Smooth muscle cell (in vitro differentiated cells): Measurements from ENCODE around the gene GOLGA6C. TPM values are rescaled to one million over a fixed set of nuclear protein-coding genes. Genes with fewer than 3 reads are reported as not detected.
A peak's percentile ranks its signal among the peaks of the same experiment; 100 is the strongest.
"Not testable (repeated sequence)": the region's sequence is repeated elsewhere in the genome, so short reads cannot be mapped to it uniquely, and the experiment has no call there.

Experiments
- DNase-seq: peaks from one replicate; lab custom pipeline; 2025; ENCODE audit not compliant: unreplicated experiment; lab: John Stamatoyannopoulos, UW
- H2AFZ ChIP-seq: fragments of 200-600 bp; sonication (generic); 2 replicates; pipeline ENCODE4 v1.6.0; 2016; ENCODE audit warnings: antibody characterized with exemption, low read depth, mild to moderate bottlenecking
- H3F3A ChIP-seq: fragments of 200-600 bp; sonication (generic); 2 replicates; pipeline ENCODE4 v1.6.0; 2017; ENCODE audit warnings: antibody characterized with exemption, low read depth
- H3K27ac ChIP-seq: fragments of 200-600 bp; sonication (generic); 2 replicates; pipeline ENCODE4 v1.5.1; 2016; ENCODE audit warnings: low read depth, mild to moderate bottlenecking
- H3K27me3 ChIP-seq: fragments of 200-600 bp; sonication (generic); 2 replicates; pipeline ENCODE4 v1.6.1; 2016; ENCODE audit warnings: low read depth, mild to moderate bottlenecking
- H3K36me3 ChIP-seq: fragments of 200-600 bp; sonication (generic); 2 replicates; pipeline ENCODE4 v1.5.1; 2016; ENCODE audit warnings: low read depth
- H3K4me1 ChIP-seq: fragments of 200-600 bp; sonication (generic); 2 replicates; pipeline ENCODE4 v1.5.1; 2016; ENCODE audit warnings: low read depth
- H3K4me2 ChIP-seq: fragments of 200-600 bp; sonication (generic); 2 replicates; pipeline ENCODE4 v1.6.0; 2016; ENCODE audit warnings: mild to moderate bottlenecking
- H3K4me3 ChIP-seq: fragments of 200-600 bp; sonication (generic); 2 replicates; pipeline ENCODE4 v1.5.1; 2016; ENCODE audit warnings: mild to moderate bottlenecking
- H3K79me2 ChIP-seq: fragments of 200-600 bp; sonication (generic); 2 replicates; pipeline ENCODE4 v1.6.0; 2016; ENCODE audit warnings: low read depth, mild to moderate bottlenecking
- H3K9ac ChIP-seq: fragments of 200-600 bp; sonication (generic); 2 replicates; pipeline ENCODE4 v1.6.0; 2016; ENCODE audit warnings: low read depth
- H3K9me3 ChIP-seq: fragments of 200-600 bp; sonication (generic); replicated peaks from 2 replicates; pipeline ENCODE4 v1.5.1; 2016; ENCODE audit warnings: low read depth
- H4K20me1 ChIP-seq: fragments of 200-600 bp; sonication (generic); 2 replicates; pipeline ENCODE4 v1.6.0; 2016; ENCODE audit warnings: low read depth
- WGBS: methylation state at CpG from one replicate; pipeline ENCODE4 v1.1.7; 2016; ENCODE audit warnings: low lambda C conversion rate; 5-methylcytosine and 5-hydroxymethylcytosine counted together
- polyA plus RNA-seq: library from polyadenylated mRNA; unstranded; fragments of >200 nt; fragmentation: Nextera tagmentation; extraction: Ambion mirVana; gene quantifications from 2 replicates; pipeline ENCODE4 v1.2.1, GENCODE V29; 2016
- total RNA-seq: library from RNA; depleted of rRNA; stranded (reverse); fragments of >200 nt; gene quantifications from 2 replicates; pipeline ENCODE4 v1.2.3, GENCODE V29; 2014
- TF ChIP-seq, protein P1 (sequence below): fragments of 200-600 bp; sonication (generic); IDR thresholded peaks from 2 replicates; pipeline ENCODE4 v1.5.1; 2017; ENCODE audit warnings: borderline replicate concordance, mild to moderate bottlenecking, antibody characterized with exemption; ENCODE audit not compliant: insufficient read depth, poor library complexity, severe bottlenecking

GOLGA6C gene
- total and polyA plus RNA-seq, 2 experiments from 2014 or later: not detected

DNA sequence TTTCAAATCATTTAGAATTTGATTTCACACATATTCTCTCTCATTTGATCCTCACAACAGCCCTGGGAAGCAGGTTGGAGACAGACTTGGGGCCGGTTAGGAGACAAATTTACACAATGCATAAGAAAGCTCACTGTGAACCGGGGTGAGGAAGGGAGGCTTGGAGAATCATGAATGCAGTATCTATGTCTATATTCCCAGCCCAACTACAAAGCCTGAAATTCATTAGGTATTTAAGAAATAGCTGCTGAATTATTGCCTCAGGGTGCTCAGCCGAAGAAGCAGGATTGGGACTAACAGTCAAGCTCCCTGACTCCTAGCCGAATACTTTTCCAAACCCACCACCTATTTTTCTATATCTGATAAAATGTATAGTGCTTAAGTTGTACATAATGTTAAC, 8.4 kb upstream of the GOLGA6C start:
- Histone ChIP-seq H2AFZ (no peak overlapping the region), H3K4me2 (no peak overlapping the region), H3K27ac (no peak overlapping the region), H4K20me1 (no peaks in the 10 kb centered on the region), H3K79me2 (no peaks in the 10 kb centered on the region), H3F3A (no peaks in the 10 kb centered on the region), H3K4me1 (no peaks in the 10 kb centered on the region), H3K36me3 (no peaks in the 10 kb centered on the region), H3K9ac (no peak overlapping the region), H3K9me3 (no peaks in the 10 kb centered on the region), H3K4me3 (no peak overlapping the region), H3K27me3 (peaks cover 30% of the 10 kb centered on the region)
- WGBS: 72% methylated on average over 4 of the region's 4 CpGs
- DNase-seq: no peak
- TF ChIP-seq, protein P1, sequence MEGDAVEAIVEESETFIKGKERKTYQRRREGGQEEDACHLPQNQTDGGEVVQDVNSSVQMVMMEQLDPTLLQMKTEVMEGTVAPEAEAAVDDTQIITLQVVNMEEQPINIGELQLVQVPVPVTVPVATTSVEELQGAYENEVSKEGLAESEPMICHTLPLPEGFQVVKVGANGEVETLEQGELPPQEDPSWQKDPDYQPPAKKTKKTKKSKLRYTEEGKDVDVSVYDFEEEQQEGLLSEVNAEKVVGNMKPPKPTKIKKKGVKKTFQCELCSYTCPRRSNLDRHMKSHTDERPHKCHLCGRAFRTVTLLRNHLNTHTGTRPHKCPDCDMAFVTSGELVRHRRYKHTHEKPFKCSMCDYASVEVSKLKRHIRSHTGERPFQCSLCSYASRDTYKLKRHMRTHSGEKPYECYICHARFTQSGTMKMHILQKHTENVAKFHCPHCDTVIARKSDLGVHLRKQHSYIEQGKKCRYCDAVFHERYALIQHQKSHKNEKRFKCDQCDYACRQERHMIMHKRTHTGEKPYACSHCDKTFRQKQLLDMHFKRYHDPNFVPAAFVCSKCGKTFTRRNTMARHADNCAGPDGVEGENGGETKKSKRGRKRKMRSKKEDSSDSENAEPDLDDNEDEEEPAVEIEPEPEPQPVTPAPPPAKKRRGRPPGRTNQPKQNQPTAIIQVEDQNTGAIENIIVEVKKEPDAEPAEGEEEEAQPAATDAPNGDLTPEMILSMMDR: no peak

DNA sequence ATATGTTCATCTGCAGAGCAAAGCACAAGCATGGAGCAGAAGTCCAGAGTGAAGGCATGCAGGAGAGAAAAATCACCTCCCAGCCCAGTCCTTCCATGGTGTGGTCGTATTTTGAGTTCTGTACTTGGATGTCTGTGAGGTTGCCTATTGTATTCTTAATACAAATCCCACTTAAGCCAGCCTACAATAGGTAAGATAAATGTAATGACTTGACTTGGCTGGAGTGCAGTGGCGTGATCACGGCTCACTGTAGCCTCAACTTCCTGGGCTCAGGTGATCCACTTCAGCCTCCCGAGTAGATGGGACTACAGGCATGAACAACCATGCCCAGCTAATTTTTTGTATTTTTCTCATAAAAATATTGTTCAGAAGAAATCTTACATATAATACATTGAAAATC, 6.8 kb upstream of the GOLGA6C start:
- DNase-seq, H3F3A ChIP-seq, H3K36me3 ChIP-seq, H3K4me1 ChIP-seq, H3K9me3 ChIP-seq, H4K20me1 ChIP-seq, H3K79me2 ChIP-seq, H3K27ac ChIP-seq, H3K9ac ChIP-seq, H3K4me2 ChIP-seq, H3K4me3 ChIP-seq, H2AFZ ChIP-seq: not testable (repeated sequence)
- H3K27me3 ChIP-seq: peaks cover 30% of the 10 kb centered on the region
- WGBS: 83% methylated on average over 4 of the region's 4 CpGs

DNA sequence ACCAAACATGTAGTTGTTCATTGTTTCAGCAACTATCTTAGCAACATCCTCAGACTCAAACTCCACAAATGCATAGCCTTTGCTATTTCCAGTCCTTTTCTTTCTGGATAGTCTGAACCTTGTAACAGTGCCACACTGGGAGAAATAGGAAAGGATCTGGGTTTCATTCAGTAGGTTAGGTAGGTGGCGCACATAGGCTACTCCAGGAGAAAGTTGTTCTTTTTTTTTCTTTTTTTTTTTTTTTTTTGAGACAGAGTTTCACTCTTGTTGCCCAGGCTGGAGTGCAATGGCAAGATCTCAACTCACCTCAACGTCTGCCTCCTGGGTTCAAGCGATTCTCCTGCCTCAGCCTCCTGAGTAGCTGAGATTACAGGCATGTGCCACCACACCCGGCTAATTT, 5.8 kb upstream of the GOLGA6C start:
- H3K27me3 ChIP-seq: peaks cover 30% of the 10 kb centered on the region
- H3K36me3 ChIP-seq, H3K9ac ChIP-seq, H3K9me3 ChIP-seq, H3K4me1 ChIP-seq, DNase-seq, H3K4me2 ChIP-seq, H3K27ac ChIP-seq, H3F3A ChIP-seq, H4K20me1 ChIP-seq, H3K79me2 ChIP-seq, H3K4me3 ChIP-seq, H2AFZ ChIP-seq: not testable (repeated sequence)
- 85% methylated on average over 4 of the region's 4 CpGs for WGBS

DNA sequence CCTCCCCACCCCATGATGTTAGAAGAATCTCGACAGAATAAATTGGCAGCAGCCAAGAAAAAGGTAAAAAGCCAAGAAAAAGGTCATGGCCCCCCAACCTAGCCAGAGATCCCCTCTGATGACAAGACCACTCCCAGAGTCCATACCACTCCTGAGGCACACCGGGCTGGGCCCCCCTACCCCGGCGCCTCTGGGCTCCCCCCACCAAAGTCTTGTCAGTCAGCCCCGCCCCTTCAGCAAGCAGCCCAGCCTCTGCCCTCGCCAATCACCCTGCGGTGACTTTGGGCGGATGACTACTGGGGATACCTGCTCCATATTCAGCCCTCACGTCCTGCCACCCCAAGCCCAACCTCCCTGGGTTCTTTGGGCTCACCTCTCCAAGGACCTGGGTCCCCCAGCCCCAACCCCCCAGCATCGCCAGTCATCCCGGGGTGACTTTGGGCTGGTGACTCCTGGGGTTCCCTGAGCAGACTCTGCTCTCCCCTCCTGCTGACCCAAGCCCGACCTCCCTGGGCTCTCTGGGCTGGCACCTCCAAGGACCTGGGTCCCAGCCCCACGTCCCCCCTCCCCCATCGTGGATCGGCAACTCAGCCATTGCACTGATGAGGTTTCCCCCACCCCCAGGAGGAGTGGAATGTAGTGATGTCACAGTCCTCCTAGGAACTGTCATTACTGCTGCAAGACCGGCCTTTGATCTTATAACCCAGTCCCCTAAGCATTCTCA, 648 bp downstream of the GOLGA6C start:
- not testable (repeated sequence) for H3K27me3 ChIP-seq, H3K36me3 ChIP-seq, H3K79me2 ChIP-seq, H3K4me2 ChIP-seq, H3K9me3 ChIP-seq, H3K4me3 ChIP-seq, DNase-seq, H2AFZ ChIP-seq, H3F3A ChIP-seq, H3K4me1 ChIP-seq, H4K20me1 ChIP-seq, H3K9ac ChIP-seq
- 72% methylated on average over 10 of the region's 16 CpGs for WGBS
- H3K27ac ChIP-seq: peak overlapping the region; percentile 42

DNA sequence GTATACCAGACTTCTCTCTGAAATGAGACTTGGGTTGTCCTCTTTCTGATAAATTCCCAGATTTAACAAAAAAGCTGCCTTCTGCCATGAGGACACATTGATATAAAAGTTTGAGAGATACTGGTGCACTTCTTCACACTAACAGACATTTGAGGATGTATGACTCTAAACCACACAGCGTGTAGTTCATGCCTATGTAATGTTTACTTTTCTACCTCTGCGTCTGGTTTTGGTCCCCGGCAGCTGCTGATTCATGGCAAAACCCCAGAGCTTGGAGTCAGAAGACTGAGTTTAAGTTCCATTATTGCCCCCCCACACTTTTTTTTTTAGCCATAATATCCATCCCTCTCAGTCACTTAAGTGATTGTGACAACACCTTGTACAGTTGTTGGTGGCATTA, 1.7 kb downstream of the GOLGA6C start:
- H2AFZ ChIP-seq, H3K79me2 ChIP-seq, H3K9me3 ChIP-seq, H3K4me3 ChIP-seq, H3K9ac ChIP-seq, H3K27me3 ChIP-seq, DNase-seq, H3K36me3 ChIP-seq, H3K27ac ChIP-seq, H3K4me1 ChIP-seq, H3F3A ChIP-seq, H3K4me2 ChIP-seq, H4K20me1 ChIP-seq: not testable (repeated sequence)
- WGBS: no CpG with 5 or more reads among the region's 3 CpGs

DNA sequence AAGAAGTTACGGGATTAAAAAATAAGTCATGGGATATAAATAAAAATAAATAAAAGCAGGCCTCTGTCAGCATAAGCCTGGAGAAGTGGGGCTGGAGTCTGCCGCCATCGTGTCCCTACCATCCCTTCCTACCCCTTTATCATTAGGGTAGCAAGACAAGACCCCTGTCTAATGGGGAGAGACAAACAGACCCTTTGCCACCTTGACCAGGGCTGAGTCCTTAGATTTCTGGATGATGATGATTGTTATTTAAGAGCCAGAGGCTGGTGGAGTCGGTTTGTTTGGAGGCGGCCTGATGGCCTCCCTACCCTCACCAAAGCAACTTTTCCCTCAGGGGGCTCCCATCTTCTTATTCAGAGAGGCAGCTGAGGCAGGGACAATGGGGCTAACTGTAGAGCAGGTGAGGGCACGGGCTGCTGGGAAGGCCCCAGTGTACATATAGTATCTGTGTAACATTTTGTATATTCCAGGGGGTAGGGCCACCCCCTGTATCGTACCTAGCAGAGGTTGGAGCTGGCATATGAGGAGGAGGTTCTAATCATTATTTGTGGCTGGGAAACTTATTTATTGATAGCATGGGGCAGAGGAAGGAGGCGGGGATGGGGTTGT, 15.7 kb downstream of the GOLGA6C start:
- not testable (repeated sequence) for H3K4me2 ChIP-seq, H3K4me3 ChIP-seq, H3K36me3 ChIP-seq, H3K27me3 ChIP-seq, H3K79me2 ChIP-seq, H4K20me1 ChIP-seq, H3K9ac ChIP-seq, H3K4me1 ChIP-seq, H3F3A ChIP-seq, H3K9me3 ChIP-seq, DNase-seq, H3K27ac ChIP-seq, H2AFZ ChIP-seq
- WGBS: 86% methylated on average over 3 of the region's 8 CpGs
